ENCODE measurements around the gene OPCML. TPM values are rescaled to one million over a fixed set of nuclear protein-coding genes. Genes with fewer than 3 reads are reported as not detected.

Gene OPCML
- total and polyA plus RNA-seq, 4 donors, result under 0.01 to 0.01 TPM; not detected in 2

DNA sequence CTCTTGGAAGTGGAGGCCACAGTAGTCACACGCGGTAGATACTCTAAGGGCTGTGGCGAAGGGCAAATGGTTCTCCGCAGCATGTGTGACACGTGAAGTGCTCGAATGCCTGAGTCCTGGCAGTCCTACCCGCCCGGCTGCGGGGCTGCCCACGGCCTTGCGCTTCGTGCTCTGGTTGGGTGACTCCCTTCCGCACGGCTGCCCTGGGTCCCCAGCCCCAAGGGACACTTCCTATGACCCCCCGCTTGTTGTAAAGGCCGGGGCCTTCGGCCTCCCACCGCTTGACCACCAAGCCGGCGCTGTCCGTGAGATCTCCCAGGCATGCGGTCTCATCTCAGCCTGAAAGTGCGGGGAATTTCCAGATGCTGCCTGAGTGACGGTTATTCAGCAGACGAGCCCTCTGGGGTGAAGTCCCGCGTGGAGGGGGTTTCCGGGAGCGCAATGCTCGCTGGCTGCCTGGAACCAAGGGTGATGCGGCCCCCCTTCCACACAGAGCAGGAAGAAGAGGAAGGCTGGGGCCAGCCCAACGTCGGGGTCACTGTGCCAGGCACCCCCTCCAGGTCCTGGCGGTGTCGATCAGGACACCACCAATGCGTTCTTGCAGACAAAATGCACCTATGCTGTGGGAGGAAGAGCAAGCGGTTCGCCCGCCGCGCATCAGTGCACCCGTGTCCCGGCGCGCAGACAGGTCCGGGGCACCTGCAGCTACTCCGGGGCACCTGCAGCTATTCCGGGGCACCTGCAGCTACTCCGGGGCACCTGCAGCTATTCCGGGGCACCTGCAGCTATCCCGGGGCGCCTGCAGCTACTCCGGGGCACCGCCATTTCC is 171.2 kb downstream of the OPCML start (continued):
- TF ChIP-seq, protein P1, sequence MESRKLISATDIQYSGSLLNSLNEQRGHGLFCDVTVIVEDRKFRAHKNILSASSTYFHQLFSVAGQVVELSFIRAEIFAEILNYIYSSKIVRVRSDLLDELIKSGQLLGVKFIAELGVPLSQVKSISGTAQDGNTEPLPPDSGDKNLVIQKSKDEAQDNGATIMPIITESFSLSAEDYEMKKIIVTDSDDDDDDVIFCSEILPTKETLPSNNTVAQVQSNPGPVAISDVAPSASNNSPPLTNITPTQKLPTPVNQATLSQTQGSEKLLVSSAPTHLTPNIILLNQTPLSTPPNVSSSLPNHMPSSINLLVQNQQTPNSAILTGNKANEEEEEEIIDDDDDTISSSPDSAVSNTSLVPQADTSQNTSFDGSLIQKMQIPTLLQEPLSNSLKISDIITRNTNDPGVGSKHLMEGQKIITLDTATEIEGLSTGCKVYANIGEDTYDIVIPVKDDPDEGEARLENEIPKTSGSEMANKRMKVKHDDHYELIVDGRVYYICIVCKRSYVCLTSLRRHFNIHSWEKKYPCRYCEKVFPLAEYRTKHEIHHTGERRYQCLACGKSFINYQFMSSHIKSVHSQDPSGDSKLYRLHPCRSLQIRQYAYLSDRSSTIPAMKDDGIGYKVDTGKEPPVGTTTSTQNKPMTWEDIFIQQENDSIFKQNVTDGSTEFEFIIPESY (IDR thresholded peaks at IDR 0.05), result no peak
- TF ChIP-seq, protein P2, sequence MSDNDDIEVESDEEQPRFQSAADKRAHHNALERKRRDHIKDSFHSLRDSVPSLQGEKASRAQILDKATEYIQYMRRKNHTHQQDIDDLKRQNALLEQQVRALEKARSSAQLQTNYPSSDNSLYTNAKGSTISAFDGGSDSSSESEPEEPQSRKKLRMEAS (IDR thresholded peaks at IDR 0.05), result no peak
- TF ChIP-seq RAD21 (IDR thresholded peaks at IDR 0.05), result no peak
- no peak for TF ChIP-seq HNF4A (conservative IDR thresholded peaks at IDR 0.05)
- no peak for TF ChIP-seq TAF1 (conservative IDR thresholded peaks at IDR 0.05)
- no peak for TF ChIP-seq SP1 (IDR thresholded peaks at IDR 0.05)
- TF ChIP-seq FOXA2 (IDR thresholded peaks at IDR 0.05), result no peak
- TF ChIP-seq GABPA (IDR thresholded peaks at IDR 0.05 in 1 of 2, conservative IDR thresholded peaks at IDR 0.05 in 1 of 2), result no peak
- TF ChIP-seq NR2F2 (IDR thresholded peaks at IDR 0.05), result no peak
- TF ChIP-seq HNF4G (IDR thresholded peaks at IDR 0.05), result no peak

GRCh38 chr11:133355095-133355494 is 177.2 kb downstream of the OPCML start:
- WGBS, result 41% methylated on average over 2 of the region's 2 CpGs
- Histone ChIP-seq H3K9me3 (ENCODE audit: control insufficient read depth in 4 of 4, low read length in 3 of 4) (no peaks in the 10 kb centered on the region), H3K36me3 (ENCODE audit: control insufficient read depth in 4 of 4, insufficient read depth in 3 of 4, low read depth in 1 of 4, low read length in 3 of 4) (no peaks in the 10 kb centered on the region), H3K4me1 (ENCODE audit: control insufficient read depth in 4 of 4, insufficient read depth in 4 of 4, low read length in 3 of 4) (no peaks in the 10 kb centered on the region), H3K27me3 (ENCODE audit: control insufficient read depth in 4 of 4, insufficient read depth in 4 of 4, low read length in 3 of 4) (peaks cover 0 to 3% (median 0%) of the 10 kb centered on the region in 4 donors), H3K4me3 (ENCODE audit: low read depth in 1 of 3, low read length in 3 of 3) (no peak overlapping the region), H3K9ac (ENCODE audit: low read depth in 1 of 2, low read length in 2 of 2) (no peak overlapping the region), H3K27ac (ENCODE audit: low read depth in 1 of 2, low read length in 2 of 2) (no peak overlapping the region)
- TF ChIP-seq SP1 (IDR thresholded peaks at IDR 0.05) (no peak), RAD21 (IDR thresholded peaks at IDR 0.05) (no peak), CTCF (IDR thresholded peaks at IDR 0.05; ENCODE audit: low read depth, low read length, missing input control) (no peak), EGR1 (IDR thresholded peaks at IDR 0.05; ENCODE audit: low read depth in 2 of 2) (no peak), HNF4A (conservative IDR thresholded peaks at IDR 0.05) (no peak), HNF4G (IDR thresholded peaks at IDR 0.05) (no peak), NR2F2 (IDR thresholded peaks at IDR 0.05) (no peak)
- no peak for DNase-seq (ENCODE audit: low spot score)

DNA sequence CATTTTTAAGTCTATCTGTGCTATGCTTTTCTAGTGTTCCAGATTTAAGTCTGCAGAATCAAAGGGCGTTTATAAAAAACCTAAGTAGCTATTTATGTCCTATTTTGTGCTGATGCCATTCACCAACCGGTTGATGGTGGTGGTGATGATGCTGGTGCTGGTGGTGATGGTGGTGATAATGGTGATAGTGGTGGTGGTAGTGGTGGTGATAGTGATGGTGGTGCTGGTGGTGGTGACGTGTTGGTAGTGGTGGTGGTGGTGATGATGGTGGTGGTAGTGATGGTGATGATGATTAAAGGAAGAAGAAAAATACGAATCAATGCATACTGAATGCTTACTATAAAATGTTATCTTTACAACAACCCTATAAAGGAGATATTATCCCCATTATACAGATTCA is 178.2 kb downstream of the OPCML start:
- H3K4me1 ChIP-seq (ENCODE audit: control insufficient read depth in 4 of 4, insufficient read depth in 4 of 4, low read length in 3 of 4), result no peaks in the 10 kb centered on the region
- DNase-seq (ENCODE audit: low spot score), result no peak
- no peak overlapping the region for H3K4me3 ChIP-seq (ENCODE audit: low read depth in 1 of 3, low read length in 3 of 3)
- TF ChIP-seq HNF4G (IDR thresholded peaks at IDR 0.05) (no peak), FOXA2 (IDR thresholded peaks at IDR 0.05) (no peak), EGR1 (IDR thresholded peaks at IDR 0.05; ENCODE audit: low read depth in 2 of 2) (no peak)
- whole genome bisulfite sequencing, result 77% methylated on average over 4 of the region's 4 CpGs
- no peak overlapping the region for H3K27ac ChIP-seq (ENCODE audit: low read depth in 1 of 2, low read length in 2 of 2)
- H3K9ac ChIP-seq (ENCODE audit: low read depth in 1 of 2, low read length in 2 of 2), result no peak overlapping the region
- no peaks in the 10 kb centered on the region for H3K9me3 ChIP-seq (ENCODE audit: control insufficient read depth in 4 of 4, low read length in 3 of 4)
- peaks cover 0 to 4% (median 0%) of the 10 kb centered on the region in 4 donors for H3K27me3 ChIP-seq (ENCODE audit: control insufficient read depth in 4 of 4, insufficient read depth in 4 of 4, low read length in 3 of 4)
- H3K36me3 ChIP-seq (ENCODE audit: control insufficient read depth in 4 of 4, insufficient read depth in 3 of 4, low read depth in 1 of 4, low read length in 3 of 4), result no peaks in the 10 kb centered on the region
